ENCODE measurements around the gene C2orf81.

DNA sequence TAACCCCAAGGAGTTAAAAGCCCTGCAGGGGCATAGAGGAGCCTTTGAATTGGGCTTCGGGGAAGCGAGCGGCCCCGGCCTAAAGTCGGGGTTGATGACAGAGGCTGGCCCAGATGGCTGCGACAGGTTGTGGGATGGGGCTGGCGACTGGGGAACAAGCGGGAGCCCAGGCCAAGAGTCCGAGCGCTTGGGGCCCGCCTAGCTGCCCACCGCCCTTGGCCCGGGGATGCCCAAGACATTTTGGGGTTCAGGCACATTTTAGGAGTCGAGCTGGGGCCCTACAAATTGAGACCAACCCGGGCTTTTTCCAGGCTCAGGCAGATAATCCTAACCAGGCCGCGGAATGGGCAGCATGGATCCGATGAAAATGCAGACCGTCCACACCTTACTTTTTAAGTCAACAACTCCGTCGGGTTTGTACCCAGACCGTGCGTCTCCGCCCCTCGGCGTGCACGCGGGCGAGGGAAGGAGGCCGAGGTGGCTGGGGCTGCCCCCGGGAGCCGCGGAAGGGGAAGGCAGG, 19.8 kb upstream of the C2orf81 start:
- TF ChIP-seq, protein P1, sequence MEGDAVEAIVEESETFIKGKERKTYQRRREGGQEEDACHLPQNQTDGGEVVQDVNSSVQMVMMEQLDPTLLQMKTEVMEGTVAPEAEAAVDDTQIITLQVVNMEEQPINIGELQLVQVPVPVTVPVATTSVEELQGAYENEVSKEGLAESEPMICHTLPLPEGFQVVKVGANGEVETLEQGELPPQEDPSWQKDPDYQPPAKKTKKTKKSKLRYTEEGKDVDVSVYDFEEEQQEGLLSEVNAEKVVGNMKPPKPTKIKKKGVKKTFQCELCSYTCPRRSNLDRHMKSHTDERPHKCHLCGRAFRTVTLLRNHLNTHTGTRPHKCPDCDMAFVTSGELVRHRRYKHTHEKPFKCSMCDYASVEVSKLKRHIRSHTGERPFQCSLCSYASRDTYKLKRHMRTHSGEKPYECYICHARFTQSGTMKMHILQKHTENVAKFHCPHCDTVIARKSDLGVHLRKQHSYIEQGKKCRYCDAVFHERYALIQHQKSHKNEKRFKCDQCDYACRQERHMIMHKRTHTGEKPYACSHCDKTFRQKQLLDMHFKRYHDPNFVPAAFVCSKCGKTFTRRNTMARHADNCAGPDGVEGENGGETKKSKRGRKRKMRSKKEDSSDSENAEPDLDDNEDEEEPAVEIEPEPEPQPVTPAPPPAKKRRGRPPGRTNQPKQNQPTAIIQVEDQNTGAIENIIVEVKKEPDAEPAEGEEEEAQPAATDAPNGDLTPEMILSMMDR (IDR thresholded peaks at IDR 0.05 in 8 of 11, conservative IDR thresholded peaks at IDR 0.05 in 3 of 11): no peak
- TF ChIP-seq POLR2A (IDR thresholded peaks at IDR 0.05) (no peak), POLR2AphosphoS5 (IDR thresholded peaks at IDR 0.05) (no peak)

Measured in spleen (tissue), 7 donors.